Sigmoid colon (tissue), 4 donors: ENCODE results near the gene MYH10.

Source experiments
- EP300 ChIP-seq, 4 donors: sonication (generic); formaldehyde crosslinking; IDR thresholded peaks; one replicate each; pipeline ENCODE4 v1.6.1; 2017; ENCODE audit warnings: antibody characterized with exemption in 4 of 4
- POLR2A ChIP-seq, 2 donors: fragments of 450-650 bp; IDR thresholded peaks; one replicate each; pipeline ENCODE4 v1.6.1; 2016; ENCODE audit warnings: antibody characterized with exemption in 2 of 2, mild to moderate bottlenecking in 2 of 2, moderate library complexity in 2 of 2
- TF ChIP-seq, protein P1 (sequence below), 4 experiments: fragments of 450-650 bp in 3 of 4; fragments of 200-600 bp in 1 of 4; IDR thresholded peaks; one replicate each; pipeline ENCODE4 v1.5.1; 2016 to 2019; ENCODE audit warnings: antibody characterized with exemption in 4 of 4, mild to moderate bottlenecking in 3 of 4, moderate library complexity in 2 of 4

DNA sequence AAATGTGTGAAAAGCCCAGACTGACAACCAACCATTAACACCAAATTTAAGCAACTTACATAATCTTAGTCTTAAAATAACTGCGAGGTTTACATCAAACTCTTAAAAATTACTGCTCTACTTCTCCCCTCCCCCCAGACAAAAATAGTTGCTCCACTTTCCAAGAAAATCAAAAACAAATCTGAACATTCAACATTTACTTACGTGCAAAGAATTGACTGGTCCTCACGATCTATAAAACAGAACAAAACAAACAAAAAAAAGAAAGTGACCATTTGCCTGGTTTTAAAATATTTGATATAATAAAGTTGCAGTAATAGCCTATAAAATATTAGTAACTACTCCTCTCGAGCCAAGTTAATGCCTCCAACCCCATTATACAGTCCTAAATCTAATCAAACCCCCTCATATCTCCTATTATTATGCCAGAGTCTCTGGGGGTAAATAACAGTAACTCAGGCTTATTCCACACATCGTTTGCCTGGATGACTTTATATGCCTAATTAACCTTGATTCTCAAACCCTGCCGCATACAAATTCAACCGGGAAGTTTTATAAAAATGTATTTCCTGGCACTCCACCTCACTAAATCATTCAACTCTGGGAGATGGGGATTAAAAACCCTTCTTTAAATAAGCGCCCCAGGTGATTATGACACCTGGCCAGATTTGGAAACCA is 41.5 kb downstream of the MYH10 start:
- TF ChIP-seq, protein P1, sequence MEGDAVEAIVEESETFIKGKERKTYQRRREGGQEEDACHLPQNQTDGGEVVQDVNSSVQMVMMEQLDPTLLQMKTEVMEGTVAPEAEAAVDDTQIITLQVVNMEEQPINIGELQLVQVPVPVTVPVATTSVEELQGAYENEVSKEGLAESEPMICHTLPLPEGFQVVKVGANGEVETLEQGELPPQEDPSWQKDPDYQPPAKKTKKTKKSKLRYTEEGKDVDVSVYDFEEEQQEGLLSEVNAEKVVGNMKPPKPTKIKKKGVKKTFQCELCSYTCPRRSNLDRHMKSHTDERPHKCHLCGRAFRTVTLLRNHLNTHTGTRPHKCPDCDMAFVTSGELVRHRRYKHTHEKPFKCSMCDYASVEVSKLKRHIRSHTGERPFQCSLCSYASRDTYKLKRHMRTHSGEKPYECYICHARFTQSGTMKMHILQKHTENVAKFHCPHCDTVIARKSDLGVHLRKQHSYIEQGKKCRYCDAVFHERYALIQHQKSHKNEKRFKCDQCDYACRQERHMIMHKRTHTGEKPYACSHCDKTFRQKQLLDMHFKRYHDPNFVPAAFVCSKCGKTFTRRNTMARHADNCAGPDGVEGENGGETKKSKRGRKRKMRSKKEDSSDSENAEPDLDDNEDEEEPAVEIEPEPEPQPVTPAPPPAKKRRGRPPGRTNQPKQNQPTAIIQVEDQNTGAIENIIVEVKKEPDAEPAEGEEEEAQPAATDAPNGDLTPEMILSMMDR (IDR thresholded peaks at IDR 0.05) = no peak
- TF ChIP-seq POLR2A (IDR thresholded peaks at IDR 0.05) (no peak), EP300 (IDR thresholded peaks at IDR 0.05) (no peak)
